CD14-positive monocyte (primary cell): ENCODE data around the gene IGFBP1. TPM values are rescaled to one million over a fixed set of nuclear protein-coding genes. Genes with fewer than 3 reads are reported as not detected.

Experiments used
- DNase-seq, 3 donors: peaks; one replicate each; pipeline ENCODE4 v3.0.0-alpha.2; 2011 to 2022
- H2AFZ ChIP-seq: 2 replicates; pipeline ENCODE4 v1.6.0; 2012; ENCODE audit warnings: mild to moderate bottlenecking, low read depth, low read length, inconsistent platforms; ENCODE audit not compliant: insufficient read depth, poor library complexity, severe bottlenecking
- H3K27ac ChIP-seq, 2 donors: 1 replicate in 1 of 2; 2 replicates in 1 of 2; pipeline ENCODE4 v1.5.1; 2012 to 2013; ENCODE audit warnings: low read length in 2 of 2, control low read depth in 1 of 2, inconsistent platforms in 1 of 2, low read depth in 1 of 2, mild to moderate bottlenecking in 1 of 2
- H3K27me3 ChIP-seq, 2 donors: one replicate each; pipeline versions ENCODE4 v1.6.0 to v1.6.1; 2011 to 2013; ENCODE audit warnings: low read length in 2 of 2; ENCODE audit not compliant: control insufficient read depth in 2 of 2, insufficient read depth in 2 of 2
- H3K36me3 ChIP-seq, 2 donors: replicated peaks in 1 of 2; 1 replicate in 1 of 2; 2 replicates in 1 of 2; pipeline versions ENCODE4 v1.5.1 to v1.6.1; 2012 to 2013; ENCODE audit warnings: low read length in 2 of 2, control low read depth in 1 of 2, inconsistent platforms in 1 of 2, mild to moderate bottlenecking in 1 of 2; ENCODE audit not compliant: insufficient read depth in 2 of 2, control insufficient read depth in 1 of 2
- H3K4me1 ChIP-seq, 2 donors: 1 replicate in 1 of 2; 2 replicates in 1 of 2; pipeline versions ENCODE4 v1.5.1 to v1.6.1; 2012 to 2013; ENCODE audit warnings: low read length in 2 of 2, control low read depth in 1 of 2, inconsistent platforms in 1 of 2, mild to moderate bottlenecking in 1 of 2, moderate library complexity in 1 of 2; ENCODE audit not compliant: insufficient read depth in 2 of 2, control insufficient read depth in 1 of 2
- H3K4me2 ChIP-seq: replicated peaks from 2 replicates; pipeline ENCODE3; 2012; ENCODE audit warnings: low read length, moderate library complexity, mild to moderate bottlenecking; ENCODE audit not compliant: poor library complexity, severe bottlenecking; ENCODE audit errors: extremely low read depth
- H3K4me3 ChIP-seq, 3 experiments: fragments of 200-600 bp in 1 of 3; sonication (generic) in 1 of 3; replicated peaks in 1 of 3; 1 replicate in 2 of 3; 2 replicates in 1 of 3; pipeline ENCODE4 v1.5.1; 2011 to 2013; ENCODE audit warnings: low read length in 3 of 3, mild to moderate bottlenecking in 3 of 3, control low read depth in 2 of 3, low read depth in 2 of 3, inconsistent platforms in 1 of 3, moderate library complexity in 1 of 3
- H3K79me2 ChIP-seq: 2 replicates; pipeline ENCODE4 v1.6.0; 2012; ENCODE audit warnings: mild to moderate bottlenecking, control low read depth, inconsistent platforms, low read length, moderate library complexity; ENCODE audit not compliant: insufficient read depth
- H3K9ac ChIP-seq: 2 replicates; pipeline ENCODE4 v1.6.0; 2017; ENCODE audit warnings: low read length, mild to moderate bottlenecking; ENCODE audit not compliant: insufficient read depth, poor library complexity, severe bottlenecking
- H3K9me3 ChIP-seq, 2 donors: replicated peaks in 1 of 2; 1 replicate in 1 of 2; 2 replicates in 1 of 2; pipeline versions ENCODE4 v1.5.1 to v1.6.1; 2012 to 2013; ENCODE audit warnings: low read length in 2 of 2, control low read depth in 1 of 2; ENCODE audit not compliant: control insufficient read depth in 1 of 2, insufficient read depth in 1 of 2
- H4K20me1 ChIP-seq: 2 replicates; pipeline ENCODE4 v1.6.0; 2012; ENCODE audit warnings: mild to moderate bottlenecking, low read length, control low read depth, moderate library complexity; ENCODE audit not compliant: insufficient read depth
- H3K27ac Mint-ChIP-seq, 7 donors: one replicate each; pipeline ENCODE4 v1.8.0; 2020; ENCODE audit warnings: mild to moderate bottlenecking in 7 of 7, mixed read lengths in 7 of 7, moderate library complexity in 6 of 7, inconsistent platforms in 2 of 7
- H3K27me3 Mint-ChIP-seq, 3 donors: one replicate each; pipeline ENCODE4 v1.8.0; 2021 to 2022; ENCODE audit warnings: low read depth in 3 of 3, mild to moderate bottlenecking in 3 of 3, mixed read lengths in 3 of 3, moderate library complexity in 3 of 3, inconsistent platforms in 1 of 3
- H3K36me3 Mint-ChIP-seq, 2 donors: one replicate each; pipeline ENCODE4 v1.8.0; 2020; ENCODE audit warnings: mixed read lengths in 2 of 2, inconsistent platforms in 1 of 2, mild to moderate bottlenecking in 1 of 2
- H3K4me1 Mint-ChIP-seq: one replicate; pipeline ENCODE4 v1.8.0; 2020; ENCODE audit warnings: mild to moderate bottlenecking, mixed read lengths
- H3K4me3 Mint-ChIP-seq, 2 donors: one replicate each; pipeline ENCODE4 v1.8.0; 2020; ENCODE audit warnings: mild to moderate bottlenecking in 2 of 2, mixed read lengths in 2 of 2, moderate library complexity in 1 of 2
- H3K9me3 Mint-ChIP-seq, 7 donors: one replicate each; pipeline ENCODE4 v1.8.0; 2020 to 2022; ENCODE audit warnings: mixed read lengths in 7 of 7, mild to moderate bottlenecking in 6 of 7, moderate library complexity in 6 of 7, inconsistent platforms in 2 of 7
- WGBS: methylation state at CpG from one replicate; pipeline ENCODE4 v1.1.5; 2013; ENCODE audit warnings: missing lambda C conversion rate; ENCODE audit not compliant: insufficient coverage; 5-methylcytosine and 5-hydroxymethylcytosine counted together
- intact Hi-C, 2 donors: fragments of 100-400 bp; cut with micrococcal nuclease; formaldehyde crosslinking; loops; one replicate each; pipeline versions ENCODE4 v1.15.0 to v1.15.1; 2023
- polyA plus RNA-seq, 3 donors: library from polyadenylated mRNA; depleted of rRNA in 1 of 3; unstranded in 2 of 3; stranded (reverse) in 1 of 3; fragments of 300-500 nt in 2 of 3; fragments of >200 nt in 1 of 3; fragmentation: Illumina TruSeq in 2 of 3; gene quantifications; 1 replicate in 2 of 3; 2 replicates in 1 of 3; pipeline ENCODE4 v1.2.3, GENCODE V29; 2012 to 2021
- TF ChIP-seq, protein P1 (sequence below): fragments of 200-600 bp; IDR thresholded peaks from one replicate; pipeline ENCODE4 v1.8.0; 2022; ENCODE audit warnings: antibody characterized with exemption, mild to moderate bottlenecking

The IGFBP1 gene
- polyA plus RNA-seq, 3 donors: not detected

GRCh38 chr7:45921699-45922519 is 33.6 kb downstream of the IGFBP1 start:
- H3K27ac ChIP-seq: no peak overlapping the region

DNA sequence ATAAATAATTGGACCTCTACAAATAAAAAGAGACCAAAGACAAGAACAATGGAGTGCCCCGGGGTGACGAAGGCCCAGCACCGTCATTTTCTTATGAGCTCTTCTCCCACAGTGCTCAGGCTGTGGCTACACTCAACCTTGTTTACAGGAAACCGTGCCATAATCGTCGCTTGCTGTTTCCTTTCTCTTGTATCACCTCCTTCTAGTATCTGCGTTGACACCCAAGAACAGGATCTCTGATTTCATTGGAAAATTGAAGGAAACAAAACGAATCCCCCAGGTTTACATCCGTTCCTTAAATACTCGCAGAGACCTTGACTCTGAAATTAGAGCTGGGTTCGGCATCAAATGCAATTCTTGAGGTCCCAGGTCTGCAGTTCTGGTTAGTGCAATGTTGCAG is 34.5 kb downstream of the IGFBP1 start:
- no peak for DNase-seq
- Mint-ChIP-seq H3K9me3 (peaks cover 0 to 9% (median 0%) of the 10 kb centered on the region in 7 donors), H3K36me3 (no peaks in the 10 kb centered on the region), H3K27ac (no peak overlapping the region), H3K4me1 (peaks cover 4% of the 10 kb centered on the region), H3K4me3 (peak overlapping the region in 1 of 2 donors; percentile 46), H3K27me3 (peaks cover 53 to 69% (median 57%) of the 10 kb centered on the region in 3 donors)
- TF ChIP-seq, protein P1, sequence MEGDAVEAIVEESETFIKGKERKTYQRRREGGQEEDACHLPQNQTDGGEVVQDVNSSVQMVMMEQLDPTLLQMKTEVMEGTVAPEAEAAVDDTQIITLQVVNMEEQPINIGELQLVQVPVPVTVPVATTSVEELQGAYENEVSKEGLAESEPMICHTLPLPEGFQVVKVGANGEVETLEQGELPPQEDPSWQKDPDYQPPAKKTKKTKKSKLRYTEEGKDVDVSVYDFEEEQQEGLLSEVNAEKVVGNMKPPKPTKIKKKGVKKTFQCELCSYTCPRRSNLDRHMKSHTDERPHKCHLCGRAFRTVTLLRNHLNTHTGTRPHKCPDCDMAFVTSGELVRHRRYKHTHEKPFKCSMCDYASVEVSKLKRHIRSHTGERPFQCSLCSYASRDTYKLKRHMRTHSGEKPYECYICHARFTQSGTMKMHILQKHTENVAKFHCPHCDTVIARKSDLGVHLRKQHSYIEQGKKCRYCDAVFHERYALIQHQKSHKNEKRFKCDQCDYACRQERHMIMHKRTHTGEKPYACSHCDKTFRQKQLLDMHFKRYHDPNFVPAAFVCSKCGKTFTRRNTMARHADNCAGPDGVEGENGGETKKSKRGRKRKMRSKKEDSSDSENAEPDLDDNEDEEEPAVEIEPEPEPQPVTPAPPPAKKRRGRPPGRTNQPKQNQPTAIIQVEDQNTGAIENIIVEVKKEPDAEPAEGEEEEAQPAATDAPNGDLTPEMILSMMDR: no peak
- Histone ChIP-seq H3K27ac (no peak overlapping the region), H3K36me3 (no peaks in the 10 kb centered on the region), H3K79me2 (no peaks in the 10 kb centered on the region), H3K4me1 (no peaks in the 10 kb centered on the region), H4K20me1 (no peaks in the 10 kb centered on the region), H3K9ac (no peak overlapping the region), H3K9me3 (peaks cover 0 to 16% of the 10 kb centered on the region in 2 donors), H3K27me3 (peaks cover 53 to 70% of the 10 kb centered on the region in 2 donors), H3K4me2 (no peak overlapping the region), H2AFZ (no peak overlapping the region), H3K4me3 (no peak overlapping the region)
- intact Hi-C loops: no loop called here
- 0% methylated on average over 9 of the region's 11 CpGs for WGBS

More at GRCh38 chr7:45921699-45922519, 33.6 kb downstream of the IGFBP1 start:
- Mint-ChIP-seq H3K4me1 (peaks cover 4% of the 10 kb centered on the region), H3K27ac (no peak overlapping the region), H3K36me3 (no peaks in the 10 kb centered on the region), H3K27me3 (peaks cover 53 to 76% (median 64%) of the 10 kb centered on the region in 3 donors), H3K4me3 (peak overlapping the region in 1 of 2 donors; percentile 72), H3K9me3 (peaks cover 0 to 9% (median 0%) of the 10 kb centered on the region in 7 donors)
- H3K27me3 ChIP-seq: peaks cover 53 to 70% of the 10 kb centered on the region in 2 donors
- intact Hi-C loops: no loop called here
- 7% methylated on average over 28 of the region's 36 CpGs for WGBS
- H2AFZ ChIP-seq: no peak overlapping the region
- H3K79me2 ChIP-seq: no peaks in the 10 kb centered on the region
- no peaks in the 10 kb centered on the region for H4K20me1 ChIP-seq
- no peaks in the 10 kb centered on the region for H3K4me1 ChIP-seq
- H3K9me3 ChIP-seq: peaks cover 0 to 18% of the 10 kb centered on the region in 2 donors
- no peak overlapping the region for H3K4me2 ChIP-seq
- H3K4me3 ChIP-seq: no peak overlapping the region
- H3K9ac ChIP-seq: no peak overlapping the region
- TF ChIP-seq, protein P1: no peak
- no peaks in the 10 kb centered on the region for H3K36me3 ChIP-seq
- DNase-seq: no peak
